Testis (tissue), 3 donors: ENCODE data around the gene MMP17. TPM values are rescaled to one million over a fixed set of nuclear protein-coding genes. Genes with fewer than 3 reads are reported as not detected.

Experiments used
- DNase-seq: peaks from one replicate; pipeline ENCODE4 v3.0.0-alpha.2; 2019
- H3K27ac ChIP-seq, 2 donors: fragments of 200-600 bp; sonication (generic); one replicate each; pipeline ENCODE4 v1.5.1; 2019
- H3K27me3 ChIP-seq: fragments of 200-600 bp; sonication (generic); one replicate; pipeline ENCODE4 v1.5.1; 2019
- H3K36me3 ChIP-seq: fragments of 200-600 bp; sonication (generic); one replicate; pipeline ENCODE4 v1.5.1; 2017; ENCODE audit warnings: low read depth; ENCODE audit errors: missing control alignments
- H3K4me1 ChIP-seq: fragments of 200-600 bp; sonication (generic); one replicate; pipeline ENCODE4 v1.5.1; 2019
- H3K4me3 ChIP-seq, 2 donors: fragments of 200-600 bp; sonication (generic); one replicate each; pipeline ENCODE4 v1.5.1; 2017 to 2019
- H3K9me3 ChIP-seq: fragments of 200-600 bp; sonication (generic); one replicate; pipeline ENCODE4 v1.5.1; 2017
- CTCF ChIP-seq, 3 experiments: fragments of 450-650 bp in 2 of 3; fragments of 200-600 bp in 1 of 3; sonication (generic) in 1 of 3; IDR thresholded peaks; one replicate each; pipeline ENCODE4 v1.5.1; 2016 to 2019; ENCODE audit warnings: antibody characterized with exemption in 3 of 3, mild to moderate bottlenecking in 2 of 3, moderate library complexity in 1 of 3
- POLR2A ChIP-seq: fragments of 450-650 bp; IDR thresholded peaks from one replicate; pipeline ENCODE4 v1.6.1; 2017; ENCODE audit warnings: antibody characterized with exemption, mild to moderate bottlenecking, moderate library complexity
- WGBS, 2 donors: methylation state at CpG; one replicate each; pipeline ENCODE4 v1.1.5; 2018; 5-methylcytosine and 5-hydroxymethylcytosine counted together
- intact Hi-C: fragments of 100-400 bp; cut with DNase I; formaldehyde crosslinking; loops from one replicate; pipeline ENCODE4 v1.15.1; 2023; ENCODE audit warnings: low total_unique reads
- polyA plus RNA-seq: library from polyadenylated mRNA; stranded (reverse); fragments of 350-450 nt; fragmentation: Illumina TruSeq; extraction: RNeasy Lipid Tissue Mini Kit (QIAGEN cat#74804); gene quantifications from one replicate; pipeline ENCODE4 v1.2.3, GENCODE V29; 2014; ENCODE audit warnings: low read depth, low replicate concordance; ENCODE audit not compliant: insufficient read depth
- total RNA-seq, 2 donors: library from RNA; depleted of rRNA; stranded (reverse); fragments of >200 nt; gene quantifications; one replicate each; pipeline ENCODE4 v1.2.3, GENCODE V29; 2016

The MMP17 gene
- total and polyA plus RNA-seq, 3 donors from 2014 or later, result 13.2 to 23.3 (median 16.1) TPM

DNA sequence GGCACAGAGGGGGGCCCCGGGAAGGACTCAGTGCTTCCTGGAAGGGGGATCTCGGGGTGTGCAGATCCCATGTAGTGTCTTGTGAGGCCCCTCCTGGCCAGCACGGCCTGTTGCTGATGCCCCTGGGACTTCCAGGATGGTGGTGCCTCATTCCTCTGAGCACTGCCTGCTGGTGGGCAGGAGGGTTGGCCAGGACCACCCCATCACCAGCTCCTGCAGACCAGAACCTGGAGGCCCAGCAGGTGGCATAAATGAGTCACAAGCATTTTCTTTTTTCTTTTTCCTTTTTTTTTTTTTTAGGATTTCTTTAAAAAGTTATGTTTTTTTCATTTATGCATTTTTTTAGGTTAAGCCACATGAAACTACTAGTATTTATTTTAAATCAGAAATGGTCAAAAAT lies 8.0 kb downstream of the MMP17 start:
- no peak overlapping the region for H3K4me3 ChIP-seq
- no peaks in the 10 kb centered on the region for H3K36me3 ChIP-seq
- no peak overlapping the region for H3K27ac ChIP-seq
- no peaks in the 10 kb centered on the region for H3K27me3 ChIP-seq
- peak; percentile 20 to 35 (median 22) for TF ChIP-seq CTCF (IDR thresholded peaks at IDR 0.05)
- TF ChIP-seq POLR2A, result no peak
- H3K4me1 ChIP-seq, result peaks cover 3% of the 10 kb centered on the region
- no peak for DNase-seq
- no peaks in the 10 kb centered on the region for H3K9me3 ChIP-seq
- WGBS, 2 donors, result 59 to 84% methylated on average over 3 of the region's 3 CpGs
- intact Hi-C loops, result no loop called here

DNA sequence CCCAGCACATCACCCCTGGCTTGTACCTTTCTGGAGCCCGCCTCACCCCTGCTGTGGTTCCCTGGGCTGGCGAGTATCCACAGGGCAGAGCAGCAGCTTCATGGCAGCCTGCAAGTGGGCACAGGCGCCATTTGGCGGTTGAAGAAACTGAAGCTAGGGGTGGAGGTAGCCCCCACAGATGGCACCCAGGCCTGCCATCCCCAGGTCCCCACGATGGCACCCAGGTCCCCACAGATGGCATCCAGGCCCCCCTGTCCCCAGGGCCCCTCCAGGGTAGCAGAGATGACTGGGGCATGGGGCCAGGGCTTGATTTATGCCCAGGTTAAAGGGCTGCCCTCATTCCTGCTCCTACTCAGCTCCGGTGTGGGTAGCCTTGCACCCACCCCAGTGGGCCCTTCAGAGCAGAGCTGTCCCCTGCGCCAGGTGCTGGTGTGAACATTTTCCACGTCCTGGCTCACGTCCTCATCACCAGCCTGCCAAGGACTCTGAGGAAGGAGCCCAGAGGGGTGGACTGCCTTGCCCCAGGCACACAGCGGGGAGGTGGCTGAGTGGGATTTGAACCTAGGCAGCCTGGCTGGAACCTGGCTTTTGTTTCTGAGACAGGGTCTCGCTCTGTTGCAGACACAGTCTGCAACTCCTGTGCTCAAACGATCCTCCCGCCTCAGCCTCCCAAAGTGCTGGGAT lies 8.7 kb downstream of the MMP17 start:
- H3K36me3 ChIP-seq, result no peaks in the 10 kb centered on the region
- H3K4me1 ChIP-seq, result no peaks in the 10 kb centered on the region
- TF ChIP-seq POLR2A (no peak), CTCF (IDR thresholded peaks at IDR 0.05) (no peak)
- H3K27me3 ChIP-seq, result no peaks in the 10 kb centered on the region
- DNase-seq, result no peak
- 79 to 86% methylated on average over 8 to 13 of the region's 13 CpGs for WGBS, 2 donors
- intact Hi-C loops, result no loop called here
- no peaks in the 10 kb centered on the region for H3K9me3 ChIP-seq
- H3K4me3 ChIP-seq, result no peak overlapping the region
- H3K27ac ChIP-seq, result no peak overlapping the region

GRCh38 chr12:131840643-131841416 lies 12.6 kb downstream of the MMP17 start:
- intact Hi-C loops, result no loop called here
- H3K27ac ChIP-seq, result no peak overlapping the region
- H3K4me1 ChIP-seq, result no peaks in the 10 kb centered on the region
- no peak for DNase-seq
- no peak overlapping the region for H3K4me3 ChIP-seq
- no peaks in the 10 kb centered on the region for H3K9me3 ChIP-seq
- WGBS, 2 donors, result 91 to 99% methylated on average over 24 to 45 of the region's 46 CpGs
- no peak for TF ChIP-seq CTCF (IDR thresholded peaks at IDR 0.05)
- no peak for TF ChIP-seq POLR2A
- no peaks in the 10 kb centered on the region for H3K36me3 ChIP-seq
- no peaks in the 10 kb centered on the region for H3K27me3 ChIP-seq

- DNase-seq, result no peak
- H3K27ac ChIP-seq, result no peak overlapping the region
- no peaks in the 10 kb centered on the region for H3K9me3 ChIP-seq
- H3K4me3 ChIP-seq, result no peak overlapping the region
- H3K4me1 ChIP-seq, result no peaks in the 10 kb centered on the region
- intact Hi-C loops, result no loop called here
- no peaks in the 10 kb centered on the region for H3K27me3 ChIP-seq
- WGBS, 2 donors, result 87 to 92% methylated on average over 18 to 22 of the region's 22 CpGs
- TF ChIP-seq POLR2A (no peak), CTCF (IDR thresholded peaks at IDR 0.05) (no peak)
- H3K36me3 ChIP-seq, result no peaks in the 10 kb centered on the region
Observed at GRCh38 chr12:131841547-131841946, 13.4 kb downstream of the MMP17 start.
